Endodermal cell (in vitro differentiated cells): ENCODE data around the gene SNRNP40. TPM values are rescaled to one million over a fixed set of nuclear protein-coding genes. Genes with fewer than 3 reads are reported as not detected.
"Not testable (repeated sequence)": the region's sequence is repeated elsewhere in the genome, so short reads cannot be mapped to it uniquely, and the experiment has no call there.

ENCODE experiments used
- DNase-seq: peaks from one replicate; pipeline ENCODE4 v3.0.0-alpha.2; 2017
- H3K27ac ChIP-seq: 2 replicates; pipeline ENCODE4 v1.5.1; 2013; ENCODE audit warnings: mild to moderate bottlenecking, low read depth, low read length, moderate library complexity
- H3K27me3 ChIP-seq: 2 replicates; pipeline ENCODE4 v1.6.1; 2013; ENCODE audit warnings: mild to moderate bottlenecking, low read length, moderate library complexity; ENCODE audit not compliant: insufficient read depth, control insufficient read depth, poor library complexity, severe bottlenecking
- H3K36me3 ChIP-seq: 2 replicates; pipeline ENCODE4 v1.7.0; 2013; ENCODE audit warnings: mild to moderate bottlenecking, low read length, moderate library complexity; ENCODE audit not compliant: control insufficient read depth, insufficient read depth
- H3K4me1 ChIP-seq: one replicate; pipeline ENCODE4 v1.7.0; 2013; ENCODE audit warnings: low read length; ENCODE audit not compliant: control insufficient read depth, insufficient read depth
- H3K4me3 ChIP-seq: 2 replicates; pipeline ENCODE4 v1.5.1; 2013; ENCODE audit warnings: mild to moderate bottlenecking, low read length, moderate library complexity
- H3K9ac ChIP-seq: 2 replicates; pipeline ENCODE4 v1.6.1; 2013; ENCODE audit warnings: mild to moderate bottlenecking, low read length, moderate library complexity; ENCODE audit not compliant: poor library complexity, severe bottlenecking; ENCODE audit errors: extremely low read depth
- H3K9me3 ChIP-seq: 2 replicates; pipeline ENCODE4 v1.6.1; 2013; ENCODE audit warnings: mild to moderate bottlenecking, low read length, moderate library complexity; ENCODE audit not compliant: control insufficient read depth
- H3K27ac Mint-ChIP-seq: 2 replicates; pipeline ENCODE4 v1.8.0; 2020; ENCODE audit warnings: mixed read lengths
- H3K27me3 Mint-ChIP-seq: 2 replicates; pipeline ENCODE4 v1.8.0; 2021; ENCODE audit warnings: mild to moderate bottlenecking, mixed read lengths; ENCODE audit not compliant: insufficient read depth
- H3K36me3 Mint-ChIP-seq: 2 replicates; pipeline ENCODE4 v1.8.0; 2020; ENCODE audit warnings: low read depth, mixed read lengths
- H3K4me1 Mint-ChIP-seq: 2 replicates; pipeline ENCODE4 v1.8.0; 2020; ENCODE audit warnings: mixed read lengths
- H3K4me3 Mint-ChIP-seq: 2 replicates; pipeline ENCODE4 v1.8.0; 2020; ENCODE audit warnings: mild to moderate bottlenecking, moderate library complexity, mixed read lengths
- H3K9me3 Mint-ChIP-seq: 2 replicates; pipeline ENCODE4 v1.8.0; 2020; ENCODE audit warnings: mild to moderate bottlenecking, mixed read lengths
- CTCF ChIP-seq: fragments of 200-600 bp; sonication (generic); conservative IDR thresholded peaks from 2 replicates; pipeline ENCODE4 v1.5.0; 2021; ENCODE audit warnings: antibody characterized with exemption, mild to moderate bottlenecking
- WGBS, 2 experiments: methylation state at CpG; one replicate each; pipeline versions ENCODE4 v1.1.5 to v1.1.7; 2013; ENCODE audit warnings: missing lambda C conversion rate in 2 of 2, mixed read lengths in 1 of 2; ENCODE audit not compliant: insufficient coverage in 1 of 2, insufficient read length in 1 of 2; 5-methylcytosine and 5-hydroxymethylcytosine counted together
- total RNA-seq, 2 donors: library from RNA; stranded (reverse); fragmentation: NEBNext Ultra II Directional in 1 of 2; extraction: Animal tissue kit (Norgen Biotek cat#: 25700) in 1 of 2; gene quantifications; 2 replicates in 1 of 2; 3 replicates in 1 of 2; pipeline ENCODE4 v1.2.1, GENCODE V29; 2021

Gene SNRNP40
- total RNA-seq, 2 donors from 2014 or later: 98.6 to 141 TPM

GRCh38 chr1:31264790-31265386 is 31.7 kb downstream of the SNRNP40 start:
- no peaks in the 10 kb centered on the region for H3K9me3 ChIP-seq
- no peak overlapping the region for H3K27ac ChIP-seq
- DNase-seq: no peak
- no peak overlapping the region for H3K9ac ChIP-seq
- TF ChIP-seq CTCF: no peak
- H3K36me3 Mint-ChIP-seq: peaks cover 78% of the 10 kb centered on the region
- H3K27me3 ChIP-seq: no peaks in the 10 kb centered on the region
- no peaks in the 10 kb centered on the region for H3K9me3 Mint-ChIP-seq
- no peaks in the 10 kb centered on the region for H3K4me1 Mint-ChIP-seq
- H3K27ac Mint-ChIP-seq: no peak overlapping the region
- H3K27me3 Mint-ChIP-seq: no peaks in the 10 kb centered on the region
- H3K4me3 Mint-ChIP-seq: no peak overlapping the region
- peaks cover 89% of the 10 kb centered on the region for H3K36me3 ChIP-seq
- WGBS, 2 experiments: 73 to 92% methylated on average over 1 of the region's 1 CpG
- no peaks in the 10 kb centered on the region for H3K4me1 ChIP-seq
- no peak overlapping the region for H3K4me3 ChIP-seq

GRCh38 chr1:31263408-31263807 is 33.2 kb downstream of the SNRNP40 start:
- 89 to 98% methylated on average over 3 of the region's 3 CpGs for WGBS, 2 experiments
- no peak for TF ChIP-seq CTCF
- no peak overlapping the region for H3K27ac Mint-ChIP-seq

GRCh38 chr1:31262393-31262792 is 34.2 kb downstream of the SNRNP40 start:
- not testable (repeated sequence) for DNase-seq, H3K27ac Mint-ChIP-seq, H3K9me3 Mint-ChIP-seq, H3K4me3 Mint-ChIP-seq, H3K27me3 Mint-ChIP-seq, H3K4me3 ChIP-seq, H3K9ac ChIP-seq, H3K4me1 Mint-ChIP-seq, H3K27ac ChIP-seq, H3K27me3 ChIP-seq, H3K9me3 ChIP-seq, H3K4me1 ChIP-seq
- peaks cover 78% of the 10 kb centered on the region for H3K36me3 Mint-ChIP-seq
- 97% methylated on average over 4 to 5 of the region's 5 CpGs for WGBS, 2 experiments
- peaks cover 90% of the 10 kb centered on the region for H3K36me3 ChIP-seq

More at GRCh38 chr1:31263408-31263807, 33.2 kb downstream of the SNRNP40 start:
- H3K4me1 ChIP-seq: no peaks in the 10 kb centered on the region
- no peak overlapping the region for H3K9ac ChIP-seq
- no peaks in the 10 kb centered on the region for H3K4me1 Mint-ChIP-seq
- H3K9me3 ChIP-seq: no peaks in the 10 kb centered on the region
- H3K36me3 Mint-ChIP-seq: peaks cover 77% of the 10 kb centered on the region
- no peak overlapping the region for H3K4me3 ChIP-seq
- H3K27me3 ChIP-seq: no peaks in the 10 kb centered on the region
- H3K36me3 ChIP-seq: peaks cover 89% of the 10 kb centered on the region
- H3K4me3 Mint-ChIP-seq: no peak overlapping the region
- DNase-seq: no peak
- no peaks in the 10 kb centered on the region for H3K9me3 Mint-ChIP-seq
- no peaks in the 10 kb centered on the region for H3K27me3 Mint-ChIP-seq
- H3K27ac ChIP-seq: no peak overlapping the region

GRCh38 chr1:31261916-31262315 is 34.7 kb downstream of the SNRNP40 start:
- no peak for TF ChIP-seq CTCF
- H3K4me3 Mint-ChIP-seq: no peak overlapping the region
- Histone ChIP-seq H3K4me1 (no peaks in the 10 kb centered on the region), H3K9ac (no peak overlapping the region), H3K4me3 (no peak overlapping the region), H3K27me3 (no peaks in the 10 kb centered on the region), H3K9me3 (no peaks in the 10 kb centered on the region), H3K27ac (no peak overlapping the region), H3K36me3 (peaks cover 90% of the 10 kb centered on the region)
- 95 to 100% methylated on average over 3 of the region's 3 CpGs for WGBS, 2 experiments
- H3K9me3 Mint-ChIP-seq: no peaks in the 10 kb centered on the region
- no peak for DNase-seq
- H3K36me3 Mint-ChIP-seq: peaks cover 77% of the 10 kb centered on the region
- no peaks in the 10 kb centered on the region for H3K27me3 Mint-ChIP-seq
- H3K27ac Mint-ChIP-seq: no peak overlapping the region
- no peaks in the 10 kb centered on the region for H3K4me1 Mint-ChIP-seq
